Choroid plexus epithelial cell (primary cell): Measurements from ENCODE around the gene MAFF.
A peak's percentile ranks its signal among the peaks of the same experiment; 100 is the strongest.

Source experiments
- DNase-seq: peaks from one replicate; pipeline ENCODE4 v3.0.0-alpha.2; 2010; ENCODE audit warnings: low read depth
- H3K4me3 ChIP-seq: 2 replicates; pipeline ENCODE4 v1.5.1; 2011; ENCODE audit warnings: low read depth, mild to moderate bottlenecking, control low read depth, low read length, moderate library complexity
- CTCF ChIP-seq: conservative IDR thresholded peaks from 2 replicates; pipeline ENCODE4 v1.5.1; 2011; ENCODE audit warnings: low read depth, mild to moderate bottlenecking, control low read depth, inconsistent platforms, low read length, moderate library complexity

MAFF gene

GRCh38 chr22:38214302-38215056 lies 12.7 kb downstream of the MAFF start:
- DNase-seq: peak; percentile 75
- TF ChIP-seq CTCF: peak; percentile 35
- peak overlapping the region; percentile 54 for H3K4me3 ChIP-seq

DNA sequence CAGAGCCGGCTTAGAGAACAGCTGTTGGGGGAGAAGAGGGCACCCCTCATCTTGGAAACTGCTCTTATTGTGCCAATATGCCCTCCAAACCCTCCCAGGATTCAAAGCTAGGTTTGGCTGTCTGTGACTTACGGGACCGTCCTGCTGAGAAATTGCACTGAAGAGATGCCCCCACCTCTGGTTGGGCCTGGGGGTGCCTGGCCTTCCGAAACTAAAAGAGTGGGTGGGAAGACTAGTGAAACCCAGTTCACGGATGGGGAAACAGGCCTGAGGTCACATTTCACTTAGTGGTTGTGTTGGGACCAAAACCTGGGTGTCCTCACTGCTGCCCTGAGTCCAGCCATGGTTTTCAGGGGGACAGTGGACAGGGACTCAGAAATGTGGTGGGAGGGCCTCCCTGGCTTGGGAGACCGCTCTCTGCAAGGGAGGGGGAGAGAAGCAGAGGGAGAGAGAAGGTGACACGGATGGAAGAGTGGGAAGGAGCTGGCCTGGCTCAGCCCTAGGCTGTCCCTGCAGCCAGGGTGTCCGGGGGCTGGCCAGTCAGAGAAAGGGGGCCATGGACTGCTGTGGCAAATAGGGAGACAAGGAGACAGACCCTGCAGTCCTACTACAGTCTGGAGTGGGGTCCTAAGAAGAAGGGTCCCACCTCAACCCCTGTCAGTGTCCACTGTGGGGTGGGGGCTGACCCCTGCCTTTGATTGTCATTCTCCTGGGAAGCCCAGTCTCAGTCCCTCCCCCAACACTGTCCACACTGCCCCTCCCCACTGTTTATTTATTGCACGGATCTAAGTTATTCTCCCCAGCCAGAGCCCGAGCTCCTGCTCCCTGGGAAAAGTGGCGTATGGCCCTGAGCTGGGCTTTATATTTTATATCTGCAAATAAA lies 13.6 kb downstream of the MAFF start:
- no peak overlapping the region for H3K4me3 ChIP-seq
- no peak for TF ChIP-seq CTCF
- no peak for DNase-seq

GRCh38 chr22:38218661-38219622 lies 17.1 kb downstream of the MAFF start:
- H3K4me3 ChIP-seq: no peak overlapping the region
- DNase-seq: peak; percentile 96
- TF ChIP-seq CTCF: no peak

DNA sequence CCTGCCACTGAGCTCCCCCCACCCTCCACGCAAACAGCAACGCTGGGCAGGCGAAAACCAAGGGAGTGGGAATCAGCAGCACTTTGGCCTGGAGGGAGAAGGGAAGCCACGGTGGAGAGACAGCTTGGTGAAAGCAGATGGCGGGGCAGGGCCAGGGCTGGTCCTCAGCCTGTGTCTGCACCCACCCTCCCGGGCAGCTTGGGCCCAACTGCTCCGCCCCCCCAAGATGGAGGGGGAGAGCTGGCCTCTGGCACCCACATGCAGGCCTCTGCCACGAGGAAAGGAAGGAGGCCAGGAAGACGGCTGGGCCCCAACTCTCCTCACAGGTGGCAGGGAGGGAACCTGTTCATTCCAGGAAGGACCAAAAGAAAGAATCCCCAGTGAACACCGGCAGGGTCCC lies 17.8 kb downstream of the MAFF start:
- no peak for TF ChIP-seq CTCF
- H3K4me3 ChIP-seq: no peak overlapping the region

DNA sequence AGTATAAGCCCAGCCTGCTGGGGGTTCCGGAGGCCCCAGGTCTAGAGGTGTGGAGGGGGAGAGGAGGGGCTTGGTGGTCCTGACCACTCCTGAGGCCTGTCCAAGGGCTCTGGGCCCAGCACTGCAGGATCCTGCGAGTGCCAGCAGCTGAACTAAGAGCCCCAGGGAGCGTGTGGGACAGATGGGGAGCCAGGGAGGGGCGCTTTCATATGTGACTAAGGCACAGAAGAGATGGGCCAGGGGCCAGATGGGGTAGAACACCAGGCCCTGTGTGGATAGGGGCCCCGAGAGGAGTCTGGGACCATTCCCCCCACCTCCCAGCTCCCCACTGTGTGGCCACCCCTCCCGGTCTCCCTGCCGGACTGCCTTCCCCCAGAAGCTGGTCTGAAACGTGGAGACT lies 18.4 kb downstream of the MAFF start:
- TF ChIP-seq CTCF: no peak
- DNase-seq: no peak
- no peak overlapping the region for H3K4me3 ChIP-seq

More for the DNA sequence above, 17.8 kb downstream of the MAFF start:
- no peak for DNase-seq

DNA sequence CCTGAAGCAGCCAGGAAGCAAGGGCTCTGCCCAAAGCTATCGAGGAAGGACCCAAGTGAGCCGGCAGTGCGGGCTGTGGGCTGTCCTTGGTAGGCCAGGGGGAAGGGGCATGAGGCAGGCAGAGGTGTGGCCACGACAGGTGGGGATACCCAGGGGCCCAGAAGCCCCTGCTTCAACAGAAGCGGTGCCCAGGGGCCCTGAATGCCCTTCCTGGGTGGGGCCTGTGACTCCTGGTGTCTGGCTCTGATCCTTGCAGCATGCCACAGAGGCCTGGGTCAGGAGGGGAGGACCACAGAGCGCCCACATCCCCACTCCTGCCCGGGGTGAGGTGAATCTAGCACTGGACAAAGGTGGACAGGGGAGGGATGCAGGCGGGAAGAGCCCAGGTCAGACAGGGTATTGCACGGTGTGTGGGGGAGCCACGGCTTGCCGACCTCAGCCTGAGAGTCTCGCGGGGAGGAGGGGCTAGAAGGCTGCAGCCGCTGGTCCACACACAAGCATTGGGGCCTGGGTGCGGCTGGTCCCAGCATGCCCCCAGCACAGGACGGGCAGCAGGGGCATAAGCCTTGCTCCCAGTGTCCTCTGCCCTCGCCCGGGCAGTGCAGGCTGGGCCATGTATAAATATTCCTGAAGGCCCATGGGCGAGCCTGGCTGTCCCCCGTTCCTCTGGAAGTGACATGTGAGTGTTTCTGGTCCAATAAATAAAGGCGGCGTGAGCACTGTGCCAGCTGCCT lies 19.0 kb downstream of the MAFF start:
- TF ChIP-seq CTCF: no peak
- no peak overlapping the region for H3K4me3 ChIP-seq
- no peak for DNase-seq
